H9 (cell line): ENCODE measurements around the gene PEPD. TPM values are rescaled to one million over a fixed set of nuclear protein-coding genes. Genes with fewer than 3 reads are reported as not detected.
A peak's percentile ranks its signal among the peaks of the same experiment; 100 is the strongest.

ENCODE experiments used
- DNase-seq: peaks from one replicate; pipeline ENCODE4 v3.0.0-alpha.2; 2017
- H2AFZ ChIP-seq: one replicate; pipeline ENCODE4 v1.6.1; 2013; ENCODE audit warnings: mild to moderate bottlenecking, low read length, control low read depth, moderate library complexity
- H2AK5ac ChIP-seq: 2 replicates; pipeline ENCODE4 v1.6.1; 2013; ENCODE audit warnings: low read length, control low read depth, mixed read lengths; ENCODE audit not compliant: insufficient read length
- H2BK120ac ChIP-seq: one replicate; pipeline ENCODE4 v1.6.1; 2013; ENCODE audit warnings: low read depth, mild to moderate bottlenecking, low read length, control low read depth, inconsistent platforms; ENCODE audit not compliant: poor library complexity, severe bottlenecking
- H2BK12ac ChIP-seq: 2 replicates; pipeline ENCODE4 v1.6.1; 2013; ENCODE audit warnings: low read length, control low read depth, mixed read lengths, low read depth; ENCODE audit not compliant: insufficient read length
- H2BK15ac ChIP-seq: 2 replicates; pipeline ENCODE4 v1.6.1; 2013; ENCODE audit warnings: low read depth, low read length, control low read depth
- H2BK20ac ChIP-seq: one replicate; pipeline ENCODE4 v1.6.1; 2013; ENCODE audit warnings: low read depth, mild to moderate bottlenecking, low read length, control low read depth, inconsistent platforms; ENCODE audit not compliant: poor library complexity, severe bottlenecking
- H2BK5ac ChIP-seq: 2 replicates; pipeline ENCODE4 v1.6.1; 2013; ENCODE audit warnings: low read length, control low read depth, mixed read lengths; ENCODE audit not compliant: insufficient read length
- H3K14ac ChIP-seq: 2 replicates; pipeline ENCODE4 v1.6.1; 2013; ENCODE audit warnings: low read length, control low read depth; ENCODE audit not compliant: insufficient read depth
- H3K18ac ChIP-seq: 2 replicates; pipeline ENCODE4 v1.6.1; 2013; ENCODE audit warnings: low read depth, mild to moderate bottlenecking, mixed read lengths, low read length, control low read depth; ENCODE audit not compliant: insufficient read length
- H3K23ac ChIP-seq: 2 replicates; pipeline ENCODE4 v1.6.1; 2013; ENCODE audit warnings: low read length, control low read depth, mixed read lengths, low read depth; ENCODE audit not compliant: insufficient read length
- H3K23me2 ChIP-seq: 2 replicates; pipeline ENCODE4 v1.6.1; 2013; ENCODE audit warnings: low read depth, mild to moderate bottlenecking, mixed read lengths, low read length, control low read depth; ENCODE audit not compliant: insufficient read length, poor library complexity, severe bottlenecking
- H3K27ac ChIP-seq: 2 replicates; pipeline ENCODE4 v1.5.1; 2013; ENCODE audit warnings: low read length, control low read depth, mixed read lengths, low read depth; ENCODE audit not compliant: insufficient read length
- H3K27me3 ChIP-seq: 2 replicates; pipeline ENCODE4 v1.6.1; 2013; ENCODE audit warnings: low read length, control low read depth, inconsistent platforms; ENCODE audit not compliant: insufficient read depth
- H3K4ac ChIP-seq: 2 replicates; pipeline ENCODE4 v1.6.1; 2013; ENCODE audit warnings: low read depth, mild to moderate bottlenecking, control low read depth, inconsistent platforms, low read length, moderate library complexity
- H3K4me1 ChIP-seq: 2 replicates; pipeline ENCODE4 v1.6.1; 2013; ENCODE audit warnings: low read length, control low read depth, inconsistent platforms; ENCODE audit not compliant: insufficient read depth
- H3K4me2 ChIP-seq: 2 replicates; pipeline ENCODE4 v1.6.1; 2013; ENCODE audit warnings: low read length, control low read depth, mixed read lengths; ENCODE audit not compliant: insufficient read length, insufficient read depth
- H3K56ac ChIP-seq: 2 replicates; pipeline ENCODE4 v1.6.1; 2013; ENCODE audit warnings: low read depth, mild to moderate bottlenecking, mixed read lengths, low read length, control low read depth; ENCODE audit not compliant: insufficient read length
- H3K79me1 ChIP-seq: 2 replicates; pipeline ENCODE4 v1.6.1; 2013; ENCODE audit warnings: low read depth, mild to moderate bottlenecking, moderate library complexity, low read length, control low read depth, inconsistent platforms; ENCODE audit not compliant: insufficient read depth, poor library complexity, severe bottlenecking
- H3K79me2 ChIP-seq: 2 replicates; pipeline ENCODE4 v1.6.1; 2013; ENCODE audit warnings: low read length, control low read depth, inconsistent platforms; ENCODE audit not compliant: insufficient read depth
- H3K9ac ChIP-seq: 2 replicates; pipeline ENCODE4 v1.6.1; 2013; ENCODE audit warnings: low read length, control low read depth, mixed read lengths; ENCODE audit not compliant: insufficient read length; ENCODE audit errors: extremely low read depth
- H3K9me3 ChIP-seq: one replicate; pipeline ENCODE4 v1.6.1; 2013; ENCODE audit warnings: low read depth, low read length, inconsistent platforms; ENCODE audit not compliant: control insufficient read depth
- H3T11ph ChIP-seq: one replicate; pipeline ENCODE4 v1.6.1; 2013; ENCODE audit warnings: mild to moderate bottlenecking, low read length, control low read depth, inconsistent platforms
- H4K20me1 ChIP-seq: one replicate; pipeline ENCODE4 v1.6.1; 2013; ENCODE audit not compliant: control insufficient read depth, insufficient read length, insufficient read depth
- H4K5ac ChIP-seq: 2 replicates; pipeline ENCODE4 v1.6.1; 2013; ENCODE audit warnings: low read depth, mild to moderate bottlenecking, mixed read lengths, low read length, control low read depth; ENCODE audit not compliant: insufficient read length
- H4K8ac ChIP-seq: replicated peaks from 2 replicates; pipeline ENCODE4 v1.6.1; 2013; ENCODE audit warnings: low read length, control low read depth, mixed read lengths, low read depth; ENCODE audit not compliant: insufficient read length
- H4K91ac ChIP-seq: 2 replicates; pipeline ENCODE4 v1.6.1; 2013; ENCODE audit warnings: low read depth, mild to moderate bottlenecking, moderate library complexity, mixed read lengths, low read length, control low read depth; ENCODE audit not compliant: insufficient read length
- H3K27ac Mint-ChIP-seq, 3 experiments: 2 replicates in 2 of 3; 3 replicates in 1 of 3; pipeline ENCODE4 v1.8.0; 2020 to 2021; ENCODE audit warnings: mixed read lengths in 3 of 3, mild to moderate bottlenecking in 1 of 3, moderate library complexity in 1 of 3
- H3K27me3 Mint-ChIP-seq: 2 replicates; pipeline ENCODE4 v1.8.0; 2021; ENCODE audit warnings: low read depth, mild to moderate bottlenecking, moderate library complexity, mixed read lengths
- H3K36me3 Mint-ChIP-seq, 3 experiments: 2 replicates in 2 of 3; 3 replicates in 1 of 3; pipeline ENCODE4 v1.8.0; 2020 to 2021; ENCODE audit warnings: low read depth in 3 of 3, mixed read lengths in 3 of 3; ENCODE audit not compliant: insufficient read depth in 1 of 3
- H3K4me1 Mint-ChIP-seq, 2 experiments: 2 replicates each; pipeline ENCODE4 v1.8.0; 2020; ENCODE audit warnings: mixed read lengths in 2 of 2
- H3K4me3 Mint-ChIP-seq, 2 experiments: 2 replicates in 1 of 2; 3 replicates in 1 of 2; pipeline ENCODE4 v1.8.0; 2020 to 2021; ENCODE audit warnings: mild to moderate bottlenecking in 2 of 2, mixed read lengths in 2 of 2, moderate library complexity in 1 of 2
- H3K9me3 Mint-ChIP-seq, 2 experiments: 2 replicates in 1 of 2; 3 replicates in 1 of 2; pipeline ENCODE4 v1.8.0; 2020; ENCODE audit warnings: mild to moderate bottlenecking in 2 of 2, mixed read lengths in 2 of 2, moderate library complexity in 1 of 2
- WGBS: extraction: QIAGEN DNeasy Blood & Tissue Kit; methylation state at CpG from one replicate; pipeline ENCODE4 v1.1.7; 2013; ENCODE audit warnings: missing lambda C conversion rate, low lambda C conversion rate, mixed read lengths; ENCODE audit not compliant: insufficient read length; ENCODE audit errors: extremely low coverage; 5-methylcytosine and 5-hydroxymethylcytosine counted together
- total RNA-seq: library from RNA; stranded (reverse); gene quantifications from 2 replicates; pipeline ENCODE4 v1.2.1, GENCODE V29; 2021
- TF ChIP-seq, protein P1 (sequence below): fragments of 200-600 bp; sonication (generic); conservative IDR thresholded peaks from 3 replicates; pipeline ENCODE4 v1.8.0; 2021; ENCODE audit warnings: antibody characterized with exemption, mild to moderate bottlenecking

PEPD gene
- total RNA-seq, 1 experiment from 2014 or later: 52.8 TPM

GRCh38 chr19:33394006-33394722 lies 127.4 kb downstream of the PEPD start:
- Histone ChIP-seq H3K79me1 (no peaks in the 10 kb centered on the region), H2BK120ac (no peak overlapping the region), H3K4ac (no peak overlapping the region), H3K4me2 (no peak overlapping the region), H2BK12ac (no peak overlapping the region), H3T11ph (no peak overlapping the region), H3K14ac (no peak overlapping the region), H3K18ac (no peak overlapping the region), H3K56ac (no peak overlapping the region), H2BK20ac (no peak overlapping the region), H4K5ac (no peak overlapping the region), H2BK15ac (no peak overlapping the region), H4K20me1 (no peaks in the 10 kb centered on the region), H3K23me2 (no peaks in the 10 kb centered on the region), H4K8ac (no peak overlapping the region), H3K79me2 (no peaks in the 10 kb centered on the region), H2BK5ac (no peak overlapping the region), H3K27me3 (no peaks in the 10 kb centered on the region), H2AFZ (no peak overlapping the region), H2AK5ac (no peak overlapping the region), H3K9me3 (no peaks in the 10 kb centered on the region), H3K4me1 (peaks cover 2% of the 10 kb centered on the region; the same call in 1 of the 2 replicates), H3K9ac (no peak overlapping the region), H4K91ac (no peak overlapping the region), H3K23ac (no peak overlapping the region), H3K27ac (no peak overlapping the region)
- DNase-seq: no peak
- H3K36me3 Mint-ChIP-seq: no peaks in the 10 kb centered on the region; a peak in 1 of 7 replicates
- peaks cover 6 to 27% of the 10 kb centered on the region in 2 experiments; a peak in 2 of 4 replicates for H3K4me1 Mint-ChIP-seq
- no peaks in the 10 kb centered on the region for H3K9me3 Mint-ChIP-seq
- no peaks in the 10 kb centered on the region; the same call in 1 of the 2 replicates for H3K27me3 Mint-ChIP-seq
- WGBS: no CpG with 5 or more reads among the region's 30 CpGs
- H3K27ac Mint-ChIP-seq: peak overlapping the region in 2 of 3 experiments; percentile 77 to 83; a peak in 2 of 7 replicates
- TF ChIP-seq, protein P1, sequence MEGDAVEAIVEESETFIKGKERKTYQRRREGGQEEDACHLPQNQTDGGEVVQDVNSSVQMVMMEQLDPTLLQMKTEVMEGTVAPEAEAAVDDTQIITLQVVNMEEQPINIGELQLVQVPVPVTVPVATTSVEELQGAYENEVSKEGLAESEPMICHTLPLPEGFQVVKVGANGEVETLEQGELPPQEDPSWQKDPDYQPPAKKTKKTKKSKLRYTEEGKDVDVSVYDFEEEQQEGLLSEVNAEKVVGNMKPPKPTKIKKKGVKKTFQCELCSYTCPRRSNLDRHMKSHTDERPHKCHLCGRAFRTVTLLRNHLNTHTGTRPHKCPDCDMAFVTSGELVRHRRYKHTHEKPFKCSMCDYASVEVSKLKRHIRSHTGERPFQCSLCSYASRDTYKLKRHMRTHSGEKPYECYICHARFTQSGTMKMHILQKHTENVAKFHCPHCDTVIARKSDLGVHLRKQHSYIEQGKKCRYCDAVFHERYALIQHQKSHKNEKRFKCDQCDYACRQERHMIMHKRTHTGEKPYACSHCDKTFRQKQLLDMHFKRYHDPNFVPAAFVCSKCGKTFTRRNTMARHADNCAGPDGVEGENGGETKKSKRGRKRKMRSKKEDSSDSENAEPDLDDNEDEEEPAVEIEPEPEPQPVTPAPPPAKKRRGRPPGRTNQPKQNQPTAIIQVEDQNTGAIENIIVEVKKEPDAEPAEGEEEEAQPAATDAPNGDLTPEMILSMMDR: no peak
- no peak overlapping the region for H3K4me3 Mint-ChIP-seq
